WERI-Rb-1 (cell line): Measurements from ENCODE around the gene INPP5J.

Experiments used
- DNase-seq: peaks from one replicate; pipeline ENCODE4 v3.0.0-alpha.2; 2020
- H3K27ac ChIP-seq: fragments of 250-450 bp; sonication (Bioruptor Pico); 2 replicates; pipeline ENCODE4 v1.5.1; 2020; ENCODE audit warnings: mild to moderate bottlenecking, moderate library complexity
- H3K27me3 ChIP-seq: fragments of 250-450 bp; sonication (Bioruptor Pico); 2 replicates; pipeline ENCODE4 v1.5.1; 2021; ENCODE audit warnings: mild to moderate bottlenecking, low read depth, moderate library complexity; ENCODE audit not compliant: insufficient read depth, severe bottlenecking
- H3K36me3 ChIP-seq: fragments of 250-450 bp; sonication (Bioruptor Pico); 2 replicates; pipeline ENCODE4 v1.5.1; 2020; ENCODE audit warnings: mild to moderate bottlenecking, moderate library complexity
- H3K4me3 ChIP-seq: 2 replicates; pipeline ENCODE4 v1.5.1; 2011; ENCODE audit warnings: low read depth, mild to moderate bottlenecking, control low read depth, low read length
- H3K9me3 ChIP-seq: fragments of 250-450 bp; sonication (Bioruptor Pico); 2 replicates; pipeline ENCODE4 v1.5.1; 2021; ENCODE audit warnings: mild to moderate bottlenecking, moderate library complexity; ENCODE audit not compliant: severe bottlenecking
- TF ChIP-seq, protein P1 (sequence below): IDR thresholded peaks from 2 replicates; pipeline ENCODE4 v1.5.1; 2011; ENCODE audit warnings: low read depth, mild to moderate bottlenecking, control low read depth, inconsistent platforms, low read length

Gene INPP5J

DNA sequence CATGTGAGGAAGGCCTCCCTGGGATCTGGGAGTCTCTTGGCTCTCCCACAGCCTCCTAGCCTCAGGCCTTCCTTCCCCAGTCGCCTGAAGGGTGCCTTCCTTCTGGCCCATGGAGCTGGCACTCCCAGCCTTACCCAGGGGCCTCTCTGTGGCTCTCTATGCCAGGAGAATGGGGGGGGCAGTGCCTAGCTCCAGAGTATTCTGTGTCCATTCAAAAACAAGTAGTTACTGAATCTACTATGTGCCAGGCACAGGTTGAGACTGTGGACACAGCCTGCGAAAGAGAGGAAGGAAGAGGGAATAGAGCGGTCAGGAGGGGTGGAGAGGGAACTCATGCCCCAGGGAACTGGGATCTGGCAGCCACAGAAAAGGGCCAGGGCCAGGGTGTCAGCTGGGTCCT, 20.3 kb downstream of the INPP5J start:
- TF ChIP-seq, protein P1, sequence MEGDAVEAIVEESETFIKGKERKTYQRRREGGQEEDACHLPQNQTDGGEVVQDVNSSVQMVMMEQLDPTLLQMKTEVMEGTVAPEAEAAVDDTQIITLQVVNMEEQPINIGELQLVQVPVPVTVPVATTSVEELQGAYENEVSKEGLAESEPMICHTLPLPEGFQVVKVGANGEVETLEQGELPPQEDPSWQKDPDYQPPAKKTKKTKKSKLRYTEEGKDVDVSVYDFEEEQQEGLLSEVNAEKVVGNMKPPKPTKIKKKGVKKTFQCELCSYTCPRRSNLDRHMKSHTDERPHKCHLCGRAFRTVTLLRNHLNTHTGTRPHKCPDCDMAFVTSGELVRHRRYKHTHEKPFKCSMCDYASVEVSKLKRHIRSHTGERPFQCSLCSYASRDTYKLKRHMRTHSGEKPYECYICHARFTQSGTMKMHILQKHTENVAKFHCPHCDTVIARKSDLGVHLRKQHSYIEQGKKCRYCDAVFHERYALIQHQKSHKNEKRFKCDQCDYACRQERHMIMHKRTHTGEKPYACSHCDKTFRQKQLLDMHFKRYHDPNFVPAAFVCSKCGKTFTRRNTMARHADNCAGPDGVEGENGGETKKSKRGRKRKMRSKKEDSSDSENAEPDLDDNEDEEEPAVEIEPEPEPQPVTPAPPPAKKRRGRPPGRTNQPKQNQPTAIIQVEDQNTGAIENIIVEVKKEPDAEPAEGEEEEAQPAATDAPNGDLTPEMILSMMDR, result no peak
- Histone ChIP-seq H3K36me3 (no peaks in the 10 kb centered on the region), H3K27me3 (no peaks in the 10 kb centered on the region), H3K27ac (no peak overlapping the region), H3K4me3 (no peak overlapping the region), H3K9me3 (peaks cover 3% of the 10 kb centered on the region)
- DNase-seq, result no peak

DNA sequence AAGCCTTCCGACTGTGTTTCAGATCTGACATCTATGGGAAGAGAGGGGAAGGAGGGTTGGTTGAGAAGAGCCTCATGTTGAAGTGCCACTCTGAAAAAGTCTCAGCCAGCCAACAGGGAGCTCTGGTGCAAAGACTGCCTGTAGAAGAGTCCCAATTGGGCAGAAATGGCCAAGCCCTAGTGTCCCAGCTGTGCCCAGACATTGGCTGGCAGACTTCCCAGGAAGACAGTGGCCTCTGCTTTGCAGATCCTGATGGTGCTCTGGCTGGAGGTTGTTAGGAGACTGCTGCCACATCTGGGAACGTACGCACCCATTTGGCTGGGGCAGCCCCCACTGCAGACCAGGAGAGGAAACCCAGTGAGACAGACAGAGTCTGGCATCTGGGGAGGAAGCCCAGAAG, 20.8 kb downstream of the INPP5J start:
- no peak overlapping the region for H3K27ac ChIP-seq
- H3K27me3 ChIP-seq, result no peaks in the 10 kb centered on the region
- TF ChIP-seq, protein P1, result no peak

DNA sequence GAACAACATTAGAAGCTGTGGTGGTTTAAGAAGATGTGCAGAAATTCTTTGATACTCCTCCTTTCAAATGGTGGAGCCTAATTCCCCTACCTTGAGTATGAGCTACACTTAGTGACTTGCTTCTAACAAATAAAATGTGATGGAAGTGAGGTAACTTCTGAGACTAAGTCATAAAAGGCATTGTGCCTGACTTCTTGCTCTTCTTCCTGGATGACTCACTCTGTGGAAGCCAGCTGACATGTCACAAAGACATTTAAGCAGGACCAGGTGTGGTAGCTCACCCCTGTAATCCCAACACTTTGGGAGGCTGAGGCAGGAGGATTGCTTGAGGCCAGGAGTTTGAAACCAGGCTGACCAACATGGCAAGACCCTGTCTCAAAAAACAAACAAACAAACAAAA, 21.5 kb downstream of the INPP5J start:
- H3K36me3 ChIP-seq, result no peaks in the 10 kb centered on the region
- DNase-seq, result no peak
- peaks cover 3% of the 10 kb centered on the region for H3K9me3 ChIP-seq
- TF ChIP-seq, protein P1, result no peak
- no peak overlapping the region for H3K4me3 ChIP-seq
- no peaks in the 10 kb centered on the region for H3K27me3 ChIP-seq
- no peak overlapping the region for H3K27ac ChIP-seq

More for the DNA sequence above, 20.8 kb downstream of the INPP5J start:
- peaks cover 3% of the 10 kb centered on the region for H3K9me3 ChIP-seq
- no peak for DNase-seq
- H3K36me3 ChIP-seq, result no peaks in the 10 kb centered on the region
- H3K4me3 ChIP-seq, result no peak overlapping the region

DNA sequence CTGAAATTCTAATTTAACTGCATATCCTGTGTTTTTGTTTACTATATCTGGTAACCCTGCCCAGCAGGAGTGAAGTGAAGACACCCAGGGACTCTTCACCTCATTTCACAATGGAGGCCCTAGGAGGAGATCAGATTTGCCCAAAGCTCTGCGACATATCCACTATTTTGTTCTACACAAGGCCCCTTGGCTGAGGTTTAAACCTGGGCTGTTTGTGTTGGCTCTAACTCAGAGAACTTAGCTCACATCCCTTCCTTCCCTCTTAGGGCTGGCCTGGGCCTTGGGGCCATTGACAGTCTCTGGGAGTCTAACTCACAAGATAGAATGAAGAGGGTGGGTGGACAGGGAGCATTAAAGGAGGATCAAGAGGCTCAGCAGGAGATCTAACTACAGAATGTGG, 25.7 kb downstream of the INPP5J start:
- Histone ChIP-seq H3K9me3 (peaks cover 3% of the 10 kb centered on the region), H3K27me3 (no peaks in the 10 kb centered on the region), H3K27ac (peak overlapping the region; percentile 44), H3K4me3 (no peak overlapping the region), H3K36me3 (no peaks in the 10 kb centered on the region)
- no peak for DNase-seq
- TF ChIP-seq, protein P1, result no peak

DNA sequence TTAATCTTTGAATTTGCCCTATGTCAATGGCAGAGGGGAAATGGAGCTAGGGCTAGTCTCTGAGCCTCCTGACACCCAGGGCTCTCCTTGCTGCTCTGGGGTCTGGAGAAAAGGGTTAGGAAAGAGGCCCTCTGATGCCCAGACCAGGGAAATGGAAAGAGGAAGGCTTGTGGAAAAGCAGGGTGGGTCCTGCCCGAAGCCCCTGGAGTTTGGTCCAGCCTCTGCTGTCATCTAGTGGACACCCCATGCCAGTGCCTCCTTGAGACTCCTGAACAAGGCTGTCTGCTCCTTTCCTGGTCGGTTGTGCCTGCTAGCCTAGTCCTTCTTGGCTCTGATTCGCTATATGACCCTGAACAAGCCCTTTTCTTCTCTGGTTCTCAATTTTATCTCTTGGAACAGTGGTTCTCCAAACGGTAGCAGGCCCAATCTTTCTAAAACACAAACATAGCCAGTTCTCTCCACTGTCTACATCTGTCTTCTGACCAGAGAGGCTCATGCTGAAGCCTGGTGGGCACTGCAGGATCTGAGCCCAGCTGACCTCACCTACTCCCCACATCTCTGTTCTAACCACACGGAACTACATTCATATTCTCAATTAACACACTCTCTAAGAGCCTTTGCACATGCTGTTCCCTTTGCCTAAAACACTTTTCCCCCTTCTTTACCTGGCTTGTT, 26.3 kb downstream of the INPP5J start:
- Histone ChIP-seq H3K4me3 (no peak overlapping the region), H3K9me3 (peaks cover 3% of the 10 kb centered on the region), H3K27ac (peak overlapping the region; percentile 44), H3K27me3 (no peaks in the 10 kb centered on the region), H3K36me3 (no peaks in the 10 kb centered on the region)
- DNase-seq, result peak; percentile 87
- TF ChIP-seq, protein P1, result peak; percentile 100

DNA sequence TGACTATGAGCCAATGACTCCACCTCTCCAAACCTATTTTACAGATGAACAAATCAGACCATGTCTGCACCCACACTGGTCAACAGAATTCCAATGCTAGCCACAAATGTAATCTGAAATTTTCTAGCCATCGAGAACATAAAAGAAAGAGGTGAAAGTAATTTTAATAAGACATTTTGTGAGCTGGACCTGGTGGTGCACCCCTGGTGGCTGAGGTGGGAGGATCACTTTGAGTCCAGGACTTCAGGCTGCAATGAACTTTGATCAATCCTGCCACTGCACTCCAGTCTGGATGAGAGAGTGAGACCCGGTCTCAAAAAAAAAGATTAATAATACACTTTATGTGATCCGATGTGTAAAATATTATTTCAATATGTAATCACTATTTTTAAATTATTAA, 27.8 kb downstream of the INPP5J start:
- TF ChIP-seq, protein P1, result peak; percentile 40; the same call in 1 of the 2 replicates
- H3K36me3 ChIP-seq, result no peaks in the 10 kb centered on the region
- no peak overlapping the region for H3K4me3 ChIP-seq
- H3K27me3 ChIP-seq, result no peaks in the 10 kb centered on the region
- H3K9me3 ChIP-seq, result no peaks in the 10 kb centered on the region
- no peak overlapping the region for H3K27ac ChIP-seq
- DNase-seq, result no peak
